Measurements from ENCODE around the gene ISCU. TPM values are rescaled to one million over a fixed set of nuclear protein-coding genes. Genes with fewer than 3 reads are reported as not detected.

Gene ISCU
- 100 to 1,000 TPM; 229 to 512 (median 248) TPM for total RNA-seq

DNA sequence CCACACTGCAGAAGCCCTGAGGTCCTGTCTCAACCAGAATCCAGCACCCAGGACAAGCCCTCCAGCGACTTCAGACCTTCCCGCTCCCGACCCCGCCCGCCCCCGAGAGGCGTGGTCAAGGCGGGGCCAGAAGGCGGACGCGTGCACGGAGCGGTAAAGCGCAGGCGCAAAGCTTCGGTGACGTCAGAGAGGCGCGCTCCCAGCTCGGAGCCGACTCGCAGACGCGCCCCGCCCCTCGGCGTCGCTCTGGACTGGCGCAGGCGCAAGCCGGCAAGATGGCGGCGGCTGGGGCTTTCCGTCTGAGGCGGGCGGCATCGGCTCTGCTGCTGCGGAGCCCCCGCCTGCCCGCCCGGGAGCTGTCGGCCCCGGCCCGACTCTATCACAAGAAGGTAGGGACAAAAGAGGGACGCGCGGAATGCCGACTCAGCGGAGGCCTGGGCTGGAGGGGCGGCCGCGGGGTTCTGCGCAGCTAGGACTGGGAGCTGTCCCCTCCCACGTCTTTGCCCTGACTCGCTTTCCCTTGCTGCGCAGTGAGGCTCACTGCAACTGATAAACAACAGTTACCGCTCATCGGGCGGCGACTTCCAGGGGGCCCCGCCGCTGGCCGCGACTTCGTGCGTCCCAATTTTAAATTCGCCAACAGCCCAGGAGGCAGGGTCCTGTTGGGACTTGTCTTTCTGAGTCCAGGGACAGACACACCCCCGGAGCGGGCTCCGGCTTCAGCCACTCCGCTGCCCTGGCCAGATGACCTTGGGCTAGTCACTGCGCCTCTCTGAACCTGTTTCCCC is at the start of gene ISCU:
TSS of gene ISCU (plus strand) at position 249 of the 788 bp plus-strand sequence. CDS start at position 276, 27 bp downstream.
- WGBS, 2 donors = 1% methylated on average over 19 to 22 of the region's 72 CpGs
- H3K4me3 ChIP-seq (replicated peaks in 1 of 3) = peak within 1 kb of the TSS; percentile 76 to 93 (median 87)
- intact Hi-C loops (cut with DNase I) = loop anchor here (10.0 kb wide), 1 partner anchor 242 kb away; no protein-coding TSS in a partner anchor
- peak within 1 kb of the TSS; percentile 83 to 94 (median 91) for H3K27ac ChIP-seq
- peaks cover 18% of the 10 kb centered on the region in 2 donors for H3K36me3 ChIP-seq
- H3K4me1 ChIP-seq = peaks cover 27 to 39% of the 10 kb centered on the region in 2 donors
- peak; percentile 94 to 96 for TF ChIP-seq POLR2A (IDR thresholded peaks at IDR 0.05)
- TF ChIP-seq, protein P1, sequence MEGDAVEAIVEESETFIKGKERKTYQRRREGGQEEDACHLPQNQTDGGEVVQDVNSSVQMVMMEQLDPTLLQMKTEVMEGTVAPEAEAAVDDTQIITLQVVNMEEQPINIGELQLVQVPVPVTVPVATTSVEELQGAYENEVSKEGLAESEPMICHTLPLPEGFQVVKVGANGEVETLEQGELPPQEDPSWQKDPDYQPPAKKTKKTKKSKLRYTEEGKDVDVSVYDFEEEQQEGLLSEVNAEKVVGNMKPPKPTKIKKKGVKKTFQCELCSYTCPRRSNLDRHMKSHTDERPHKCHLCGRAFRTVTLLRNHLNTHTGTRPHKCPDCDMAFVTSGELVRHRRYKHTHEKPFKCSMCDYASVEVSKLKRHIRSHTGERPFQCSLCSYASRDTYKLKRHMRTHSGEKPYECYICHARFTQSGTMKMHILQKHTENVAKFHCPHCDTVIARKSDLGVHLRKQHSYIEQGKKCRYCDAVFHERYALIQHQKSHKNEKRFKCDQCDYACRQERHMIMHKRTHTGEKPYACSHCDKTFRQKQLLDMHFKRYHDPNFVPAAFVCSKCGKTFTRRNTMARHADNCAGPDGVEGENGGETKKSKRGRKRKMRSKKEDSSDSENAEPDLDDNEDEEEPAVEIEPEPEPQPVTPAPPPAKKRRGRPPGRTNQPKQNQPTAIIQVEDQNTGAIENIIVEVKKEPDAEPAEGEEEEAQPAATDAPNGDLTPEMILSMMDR (IDR thresholded peaks at IDR 0.05) = peak in 1 of 6 experiments; percentile 11
- peak; percentile 94 to 98 for DNase-seq
- H3K9me3 ChIP-seq = no peaks in the 10 kb centered on the region
- no peaks in the 10 kb centered on the region for H3K27me3 ChIP-seq

DNA sequence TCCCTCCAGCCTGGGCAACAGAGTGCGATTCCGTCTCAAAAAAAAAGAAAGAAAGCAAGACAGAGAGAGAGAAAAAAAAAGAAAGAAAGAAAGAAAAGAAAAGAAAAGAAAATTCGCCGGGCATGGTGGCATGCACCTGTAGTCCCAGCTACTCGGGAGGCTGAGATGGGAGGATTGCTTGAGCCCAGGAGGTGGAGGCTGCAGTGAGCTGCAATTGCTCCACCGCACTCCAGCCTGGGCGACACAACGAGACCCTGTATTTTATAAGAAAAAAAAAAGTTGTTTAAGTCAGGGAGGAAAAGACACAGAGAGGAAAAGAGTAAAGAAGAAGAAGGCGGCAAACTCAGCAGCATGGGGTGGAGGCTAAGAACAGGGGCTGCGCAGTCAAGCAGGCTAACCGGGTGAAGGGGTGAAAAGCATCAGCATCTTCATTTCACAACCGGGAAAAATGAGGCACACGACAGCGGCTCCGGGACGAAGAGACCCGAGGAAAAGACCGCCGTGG is 47.9 kb upstream of the ISCU start:
- DNase-seq = no peak
- H3K4me3 ChIP-seq (replicated peaks in 1 of 3) = peak overlapping the region in 1 of 3 donors; percentile 22
- H3K27ac ChIP-seq = no peak overlapping the region
- H3K4me1 ChIP-seq = peaks cover 11 to 13% of the 10 kb centered on the region in 2 donors
- intact Hi-C loops (cut with DNase I) = loop anchor here (5.0 to 10.0 kb wide), 2 partner anchors 103 to 830 kb away; partner anchors contain the start of gene PWP1
- TF ChIP-seq, protein P1 (IDR thresholded peaks at IDR 0.05) = peak in 1 of 6 experiments; percentile 7
- TF ChIP-seq POLR2A (IDR thresholded peaks at IDR 0.05) = no peak
- 30 to 35% methylated on average over 19 of the region's 19 CpGs for WGBS, 2 donors
- H3K27me3 ChIP-seq = no peaks in the 10 kb centered on the region
- no peaks in the 10 kb centered on the region for H3K9me3 ChIP-seq
- H3K36me3 ChIP-seq = peaks cover 9 to 14% of the 10 kb centered on the region in 2 donors

DNA sequence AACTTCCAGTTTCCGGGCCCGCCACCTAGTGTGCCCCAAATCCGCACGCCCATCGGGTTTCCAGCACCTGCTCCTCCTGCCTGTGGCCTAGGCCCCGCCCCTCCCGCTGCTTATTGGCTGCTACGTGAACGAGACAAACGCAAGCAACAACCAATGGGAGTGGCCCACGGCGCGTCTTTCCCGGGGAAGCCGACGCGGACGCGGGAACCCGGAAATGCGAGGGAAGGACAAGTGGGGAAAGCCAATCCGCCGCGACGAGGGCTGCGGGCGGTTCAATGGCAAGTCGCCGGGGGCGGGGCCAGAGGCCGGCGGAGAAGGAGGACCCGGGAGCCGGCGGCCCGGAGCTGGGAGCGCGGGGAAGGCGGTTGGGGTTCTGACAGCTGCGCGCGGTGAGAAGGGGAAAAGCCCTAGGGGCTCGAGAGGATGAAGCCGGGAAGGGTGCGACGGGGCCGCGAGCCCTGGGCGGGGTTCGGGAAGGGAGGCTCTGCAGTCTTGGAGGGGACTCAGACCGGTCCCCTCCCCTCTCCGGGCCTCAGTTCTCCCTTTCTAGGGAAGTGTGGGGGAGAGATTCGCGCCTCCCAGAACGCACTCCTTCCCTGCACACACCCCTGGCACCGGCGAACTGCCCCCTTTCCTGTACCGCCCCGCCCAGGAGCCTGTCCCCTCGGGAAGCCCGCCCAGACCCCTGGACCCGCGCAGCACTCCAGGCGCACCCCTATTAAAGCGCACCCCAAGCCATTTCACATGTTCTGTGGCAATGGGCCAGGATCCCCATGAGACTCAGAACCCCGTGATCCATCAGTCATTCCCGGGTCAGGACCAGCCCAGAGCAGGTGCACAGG is 47.2 kb upstream of the ISCU start, which contains the start of gene FICD:
TSS of gene FICD (plus strand) at position 305 of the 842 bp plus-strand sequence. CDS start 1,696 bp downstream, outside the sequence.
- TF ChIP-seq, protein P1 (IDR thresholded peaks at IDR 0.05) = no peak
- TF ChIP-seq POLR2A (IDR thresholded peaks at IDR 0.05) = peak in 1 of 2 donors; percentile 62
- Histone ChIP-seq H3K27ac (peak within 1 kb of the TSS in 2 of 3 donors; percentile 8 to 48), H3K4me3 (replicated peaks in 1 of 3) (peak within 1 kb of the TSS; percentile 42 to 75 (median 71)), H3K27me3 (no peaks in the 10 kb centered on the region), H3K36me3 (peaks cover 12 to 21% of the 10 kb centered on the region in 2 donors), H3K9me3 (no peaks in the 10 kb centered on the region), H3K4me1 (peaks cover 11 to 13% of the 10 kb centered on the region in 2 donors)
- WGBS, 2 donors = 1 to 2% methylated on average over 40 to 51 of the region's 67 CpGs
- DNase-seq = peak; percentile 100
- intact Hi-C loops (cut with DNase I) = loop anchor here (5.0 to 10.0 kb wide), 2 partner anchors 102 to 830 kb away; partner anchors contain the start of gene PWP1

DNA sequence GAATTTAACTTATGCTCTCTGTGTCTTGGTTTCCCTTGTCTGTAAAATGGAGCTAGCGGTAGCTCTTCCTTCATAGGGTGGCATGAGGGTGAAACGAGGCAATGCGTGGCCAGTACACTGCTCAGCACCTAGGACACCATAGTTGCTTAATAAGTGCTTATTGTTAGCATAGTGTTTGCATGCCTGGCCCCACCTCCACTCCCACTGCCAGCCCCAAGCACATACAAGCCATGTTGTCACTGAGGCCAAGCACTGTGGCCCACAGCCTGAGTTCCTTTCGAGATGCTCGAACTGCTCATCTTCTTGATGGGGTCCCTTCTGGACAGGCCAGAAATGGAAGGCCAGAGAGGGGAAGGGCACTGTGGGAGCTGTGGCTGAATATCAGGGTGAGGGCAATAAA is 46.5 kb upstream of the ISCU start:
- H3K4me1 ChIP-seq = peaks cover 11 to 13% of the 10 kb centered on the region in 2 donors
- TF ChIP-seq, protein P1 (IDR thresholded peaks at IDR 0.05) = no peak
- TF ChIP-seq POLR2A (IDR thresholded peaks at IDR 0.05) = no peak
- no peaks in the 10 kb centered on the region for H3K9me3 ChIP-seq
- H3K27ac ChIP-seq = peak overlapping the region in 1 of 3 donors; percentile 8
- 45 to 49% methylated on average over 5 of the region's 5 CpGs for WGBS, 2 donors
- no peaks in the 10 kb centered on the region for H3K27me3 ChIP-seq
- intact Hi-C loops (cut with DNase I) = loop anchor here (2.0 to 10.0 kb wide), 2 partner anchors 43 to 831 kb away; partner anchors contain the start of gene PWP1
- no peak for DNase-seq
- H3K36me3 ChIP-seq = peaks cover 19 to 28% of the 10 kb centered on the region in 2 donors
- peak overlapping the region; percentile 42 to 75 (median 71) for H3K4me3 ChIP-seq (replicated peaks in 1 of 3)

Measured in thyroid gland (tissue), 4 donors.